Ramos (cell line): ENCODE measurements around the gene ANKMY1.

ENCODE experiments used
- in situ Hi-C: fragments of 300-500 bp; cut with MboI; formaldehyde crosslinking; loops from one replicate; pipeline ENCODE4 v1.14.3; 2022; ENCODE audit warnings: low sequenced_read_pairs; ENCODE audit not compliant: unreplicated experiment

ANKMY1 gene, protein sequence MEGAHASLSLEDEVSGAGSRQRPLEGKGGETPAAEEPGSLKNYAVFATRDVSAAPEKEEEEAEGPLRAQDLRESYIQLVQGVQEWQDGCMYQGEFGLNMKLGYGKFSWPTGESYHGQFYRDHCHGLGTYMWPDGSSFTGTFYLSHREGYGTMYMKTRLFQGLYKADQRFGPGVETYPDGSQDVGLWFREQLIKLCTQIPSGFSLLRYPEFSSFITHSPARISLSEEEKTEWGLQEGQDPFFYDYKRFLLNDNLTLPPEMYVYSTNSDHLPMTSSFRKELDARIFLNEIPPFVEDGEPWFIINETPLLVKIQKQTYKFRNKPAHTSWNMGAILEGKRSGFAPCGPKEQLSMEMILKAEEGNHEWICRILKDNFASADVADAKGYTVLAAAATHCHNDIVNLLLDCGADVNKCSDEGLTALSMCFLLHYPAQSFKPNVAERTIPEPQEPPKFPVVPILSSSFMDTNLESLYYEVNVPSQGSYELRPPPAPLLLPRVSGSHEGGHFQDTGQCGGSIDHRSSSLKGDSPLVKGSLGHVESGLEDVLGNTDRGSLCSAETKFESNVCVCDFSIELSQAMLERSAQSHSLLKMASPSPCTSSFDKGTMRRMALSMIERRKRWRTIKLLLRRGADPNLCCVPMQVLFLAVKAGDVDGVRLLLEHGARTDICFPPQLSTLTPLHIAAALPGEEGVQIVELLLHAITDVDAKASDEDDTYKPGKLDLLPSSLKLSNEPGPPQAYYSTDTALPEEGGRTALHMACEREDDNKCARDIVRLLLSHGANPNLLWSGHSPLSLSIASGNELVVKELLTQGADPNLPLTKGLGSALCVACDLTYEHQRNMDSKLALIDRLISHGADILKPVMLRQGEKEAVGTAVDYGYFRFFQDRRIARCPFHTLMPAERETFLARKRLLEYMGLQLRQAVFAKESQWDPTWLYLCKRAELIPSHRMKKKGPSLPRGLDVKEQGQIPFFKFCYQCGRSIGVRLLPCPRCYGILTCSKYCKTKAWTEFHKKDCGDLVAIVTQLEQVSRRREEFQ

DNA sequence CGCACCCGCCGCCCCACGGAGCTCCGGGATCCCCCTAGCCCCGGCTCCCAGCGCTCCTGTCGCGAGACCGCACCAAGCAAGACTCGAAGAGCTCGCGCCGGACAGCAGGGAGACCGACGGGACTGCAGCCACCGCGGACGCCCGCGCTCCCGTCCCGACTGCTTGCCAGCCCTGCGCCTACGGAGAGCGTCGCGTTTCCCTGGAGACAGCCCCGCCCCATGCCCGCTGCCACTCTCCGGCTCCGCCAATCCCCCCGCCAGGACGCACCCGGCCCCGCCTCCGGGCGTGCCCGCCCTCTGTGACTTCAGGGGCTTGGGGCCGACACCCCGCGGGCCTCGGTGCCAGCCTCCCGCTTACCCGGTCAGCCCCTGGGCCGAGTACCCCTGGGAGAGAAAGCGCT lies at the start of gene ANKMY1:
ANKMY1 (minus strand) TSS at position 181 of the 400 bp plus-strand sequence. CDS start 653 bp downstream, outside the sequence.
- in situ Hi-C loops = no loop called here

DNA sequence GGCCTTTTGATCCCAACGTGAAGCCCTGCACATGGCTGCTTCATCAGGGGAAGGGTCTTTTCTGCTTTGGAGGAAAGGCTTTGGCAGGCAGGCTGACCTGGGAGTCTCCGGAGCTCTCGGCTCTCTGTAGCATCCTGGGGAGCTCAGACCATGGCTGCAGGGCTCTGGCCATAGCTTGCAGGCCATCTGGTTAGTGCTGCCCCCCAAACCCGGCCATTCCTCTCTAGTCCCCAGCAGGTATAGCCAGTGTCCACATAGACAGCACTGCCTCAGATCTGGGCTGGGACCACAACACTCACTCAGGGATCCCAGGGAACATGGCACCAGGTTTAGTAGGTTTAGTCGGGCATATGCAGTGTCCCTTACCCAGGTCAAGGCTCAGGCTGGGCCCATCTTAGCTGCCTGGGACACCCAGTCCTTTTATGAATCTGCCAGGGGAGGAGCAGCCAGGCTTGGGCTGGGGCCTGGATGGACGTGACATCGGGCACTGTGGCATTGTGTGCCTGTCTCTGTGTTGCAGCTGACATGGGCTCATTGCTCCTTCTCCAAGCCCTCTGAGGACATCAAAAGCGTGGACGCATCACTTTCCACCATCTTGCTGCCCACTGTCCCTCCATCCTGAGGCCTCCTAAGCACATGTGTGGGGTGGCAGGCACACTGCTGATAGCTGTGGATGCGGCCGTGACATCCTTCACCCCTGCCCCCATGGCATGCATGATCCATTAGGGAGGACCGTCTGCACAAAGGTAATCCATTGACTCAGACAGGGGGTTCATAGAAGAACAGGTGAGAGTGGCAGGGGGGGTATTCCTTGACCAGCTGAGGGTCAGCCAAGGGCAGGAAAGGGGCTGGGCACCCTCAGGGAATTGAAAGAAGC lies 48.3 kb upstream of the ANKMY1 start:
- in situ Hi-C loops = no loop called here

DNA sequence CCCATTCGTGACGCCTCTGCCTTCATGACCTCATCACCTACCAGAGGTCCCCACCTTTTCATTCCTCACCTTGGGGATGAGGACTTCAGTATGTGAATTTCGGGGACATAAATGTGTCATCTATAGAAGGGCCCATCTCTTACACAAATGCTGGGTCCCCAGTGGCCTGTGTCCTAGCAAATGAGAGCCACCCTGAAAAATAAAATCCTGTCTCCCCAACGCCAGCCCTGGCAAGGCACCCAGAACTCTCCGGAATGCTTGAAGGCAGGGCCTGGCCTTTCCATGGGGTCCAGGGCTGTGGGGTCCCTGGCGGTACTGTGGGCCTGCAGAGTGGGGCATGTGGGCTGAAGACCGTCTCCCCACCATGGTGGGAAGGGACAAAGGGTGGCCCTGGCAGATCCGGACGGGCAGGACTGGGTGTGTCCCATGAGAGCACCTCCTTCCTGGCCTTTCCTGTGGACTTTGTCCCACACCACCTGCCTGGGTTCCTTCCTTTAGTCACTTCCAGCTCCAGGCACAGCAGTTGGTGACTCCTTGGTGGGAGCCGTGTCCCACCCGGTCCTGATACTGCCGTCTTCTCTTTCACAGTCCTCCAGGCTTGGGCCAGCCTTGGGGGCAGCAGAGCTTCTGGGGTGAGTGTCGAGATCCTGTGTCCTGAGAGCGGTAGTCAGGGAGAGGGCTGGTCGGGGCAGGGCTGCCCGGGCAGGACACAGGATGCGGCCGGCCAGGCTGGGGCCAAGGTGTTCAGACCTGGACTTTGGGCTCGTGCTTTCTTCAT lies 47.3 kb upstream of the ANKMY1 start:
- in situ Hi-C loops = no loop called here

GRCh38 chr2:240604291-240604938 lies 46.6 kb upstream of the ANKMY1 start:
- in situ Hi-C loops = no loop called here

GRCh38 chr2:240603846-240604245 lies 46.1 kb upstream of the ANKMY1 start:
- in situ Hi-C loops = no loop called here

DNA sequence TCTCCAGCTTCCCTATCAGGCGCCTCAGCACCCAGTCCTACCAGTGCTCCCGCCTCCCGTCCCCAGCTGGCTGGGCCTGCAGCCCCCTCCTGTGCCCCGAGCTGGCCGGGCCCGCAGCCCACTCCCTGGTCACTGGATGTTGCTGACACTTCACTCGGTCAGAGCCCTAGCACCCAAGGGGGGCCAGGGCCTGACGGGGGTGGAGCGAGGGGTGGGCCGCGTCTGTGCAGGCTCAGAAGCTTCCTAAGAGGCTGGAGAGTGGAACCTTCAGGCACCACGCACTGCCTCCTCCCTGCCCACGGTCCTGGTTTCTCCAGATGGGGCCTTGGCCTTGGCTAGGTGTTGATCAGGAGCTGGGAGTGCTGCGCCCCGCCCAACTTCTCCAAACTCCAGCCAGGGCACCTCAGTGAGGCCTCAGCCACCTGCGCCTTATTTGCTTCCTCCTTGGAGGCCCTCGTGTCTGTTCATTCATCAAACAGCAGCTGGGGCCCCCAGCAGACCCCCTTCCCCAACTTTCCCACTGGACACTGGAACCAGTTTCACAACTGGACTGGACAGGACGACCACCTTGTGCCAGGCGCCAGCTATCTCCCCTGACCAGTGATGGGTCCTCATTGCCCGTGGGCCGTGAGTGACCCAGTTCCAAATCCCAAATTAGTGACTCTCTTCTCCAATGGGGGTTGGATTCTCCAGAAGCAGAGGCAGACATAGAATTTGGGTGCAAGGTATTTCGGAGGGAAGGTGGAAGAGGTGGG lies 45.5 kb upstream of the ANKMY1 start:
- in situ Hi-C loops = no loop called here

GRCh38 chr2:240602266-240603050 lies 44.7 kb upstream of the ANKMY1 start:
- in situ Hi-C loops = no loop called here

- in situ Hi-C loops = no loop called here
These were observed 44.0 kb upstream of the ANKMY1 start for GRCh38 chr2:240601831-240602160.

DNA sequence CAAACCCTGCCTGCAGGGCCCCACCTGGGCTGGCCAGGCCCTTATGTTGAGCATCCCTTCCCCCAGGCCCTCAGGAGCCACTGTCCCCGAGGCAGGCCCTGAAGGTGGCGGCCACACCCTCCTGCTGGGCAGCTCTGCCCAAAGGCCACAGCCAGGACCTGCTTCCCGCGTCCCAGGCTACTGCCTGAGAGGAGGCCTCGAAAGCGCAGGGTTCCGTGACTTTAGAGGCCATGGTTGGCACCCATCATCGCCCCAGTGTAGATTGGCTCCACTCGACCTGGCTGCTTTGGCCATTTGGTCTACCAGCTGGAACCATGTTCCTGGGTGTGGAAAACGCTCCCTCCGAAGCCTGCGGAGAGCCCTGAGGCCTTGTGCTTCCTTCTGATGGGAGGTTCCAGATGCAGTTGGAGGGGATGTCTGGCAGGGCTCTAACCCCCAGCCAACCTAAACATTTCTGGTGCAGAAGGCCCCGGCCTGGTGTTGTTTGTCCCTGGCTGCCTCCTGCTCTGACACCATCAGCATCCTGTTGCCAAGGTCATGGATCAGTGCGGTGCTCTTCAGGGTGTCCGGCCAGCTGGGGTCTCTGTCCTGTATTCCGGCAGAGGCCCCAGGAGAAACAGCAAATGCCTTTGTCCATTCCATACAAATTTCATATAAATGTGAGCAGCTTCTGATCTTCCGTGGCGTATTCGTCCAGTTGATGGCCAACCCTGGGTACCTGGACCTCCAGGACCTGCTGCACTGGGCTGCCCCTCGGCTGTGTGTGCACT lies 43.5 kb upstream of the ANKMY1 start:
- in situ Hi-C loops = no loop called here

GRCh38 chr2:240600451-240600961 lies 42.7 kb upstream of the ANKMY1 start:
- in situ Hi-C loops = no loop called here

DNA sequence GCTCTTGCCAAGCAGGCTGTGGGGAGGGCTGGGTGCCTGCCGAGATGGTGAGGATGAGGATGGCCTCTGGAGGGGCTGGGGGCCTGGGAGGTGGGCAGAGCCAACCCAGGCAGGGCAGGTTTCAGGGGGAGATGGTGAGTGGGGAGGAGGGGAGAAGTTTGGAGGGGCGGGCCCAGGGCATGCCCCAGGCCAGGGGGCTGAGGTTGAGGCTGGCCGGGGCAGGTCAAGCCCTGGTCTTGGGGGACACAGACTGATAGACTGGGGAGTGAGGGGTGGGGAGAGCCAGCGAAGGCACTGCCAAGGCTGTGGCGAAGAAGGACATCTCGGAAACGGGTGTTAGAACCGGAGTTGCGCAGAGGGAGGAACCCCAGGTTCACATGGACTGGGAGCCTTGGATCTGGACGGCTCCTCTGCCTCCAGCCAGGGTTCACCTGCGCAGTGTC lies 41.4 kb upstream of the ANKMY1 start:
- in situ Hi-C loops = no loop called here

GRCh38 chr2:240598311-240598911 lies 40.6 kb upstream of the ANKMY1 start:
- in situ Hi-C loops = no loop called here

DNA sequence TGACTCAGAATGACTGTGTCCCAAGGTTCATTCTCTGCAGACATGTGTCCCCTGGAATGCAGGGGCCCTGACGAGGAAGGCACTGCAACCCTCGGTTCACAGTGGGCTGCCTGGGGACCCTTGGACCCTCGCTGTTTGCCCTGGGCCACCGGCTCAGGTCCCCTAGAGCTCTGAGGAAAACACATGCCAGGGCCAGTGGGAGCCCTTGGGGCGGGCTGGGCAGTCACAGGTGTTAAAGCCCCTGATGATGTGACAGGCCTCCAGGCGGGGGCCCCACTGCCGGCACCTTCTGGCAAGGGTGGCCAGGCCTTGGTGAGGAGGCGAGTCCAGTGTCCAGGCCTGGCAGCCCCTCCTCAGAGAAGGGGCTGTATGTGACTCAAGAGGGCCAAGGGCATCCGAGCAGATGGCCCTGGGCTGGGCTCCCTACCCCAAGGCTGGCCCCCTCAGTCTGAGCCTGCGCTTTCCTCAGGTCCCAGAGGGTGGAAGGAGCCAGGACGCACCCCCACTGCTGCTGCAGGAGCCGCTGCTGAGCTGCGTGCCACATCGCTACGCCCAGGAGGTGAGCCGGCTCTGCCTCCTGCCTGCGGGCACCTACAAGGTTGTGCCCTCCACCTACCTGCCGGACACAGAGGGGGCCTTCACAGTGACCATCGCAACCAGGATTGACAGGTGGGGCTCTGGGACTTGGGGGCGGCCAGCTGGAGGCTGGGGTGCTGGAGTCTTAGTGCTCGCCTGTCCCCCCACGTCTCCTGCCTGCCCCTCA lies 39.8 kb upstream of the ANKMY1 start:
- in situ Hi-C loops = no loop called here

- in situ Hi-C loops = no loop called here
These were observed 39.2 kb upstream of the ANKMY1 start for GRCh38 chr2:240597054-240597418.

DNA sequence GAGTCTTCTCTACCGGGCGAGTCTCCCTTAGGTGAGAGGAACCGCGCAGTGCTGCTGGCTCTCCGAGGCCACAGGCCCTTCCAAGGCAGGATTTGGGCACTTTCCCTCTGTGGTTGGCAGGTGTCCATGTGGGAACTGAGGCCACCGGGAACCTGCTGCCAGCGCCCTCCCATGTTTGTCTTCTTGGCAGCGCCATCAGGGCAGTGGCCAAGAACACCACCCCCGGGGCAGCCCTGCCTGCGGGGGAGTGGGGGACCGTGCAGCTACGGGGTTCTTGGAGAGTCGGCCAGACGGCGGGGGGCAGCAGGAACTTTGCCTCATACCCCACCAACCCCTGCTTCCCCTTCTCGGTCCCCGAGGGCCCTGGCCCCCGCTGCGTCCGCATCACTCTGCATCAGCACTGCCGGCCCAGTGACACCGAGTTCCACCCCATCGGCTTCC lies 38.7 kb upstream of the ANKMY1 start:
- in situ Hi-C loops = no loop called here
